ENCODE measurements around the gene SLC38A10.

The SLC38A10 gene

GRCh38 chr17:81307636-81308560 lies 12.8 kb upstream of the SLC38A10 start:
- no peak for DNase-seq
- H3K27me3 ChIP-seq (ENCODE audit: control insufficient read depth in 1 of 2, insufficient read depth in 1 of 2, low read length in 2 of 2), result peaks cover 4 to 12% of the 10 kb centered on the region in 2 experiments
- H3K4ac ChIP-seq (ENCODE audit: low read depth in 1 of 2, low read length in 2 of 2), result no peak overlapping the region
- no peak overlapping the region for H3K4me3 ChIP-seq (ENCODE audit: insufficient read depth in 1 of 2, low read depth in 1 of 2, low read length in 2 of 2)
- no peak overlapping the region for H2AK5ac ChIP-seq (ENCODE audit: low read length, severe bottlenecking)
- H3K36me3 ChIP-seq (ENCODE audit: control insufficient read depth in 1 of 2, insufficient read depth in 2 of 2, low read depth in 1 of 2, low read length in 2 of 2), result no peaks in the 10 kb centered on the region
- 90% methylated on average over 17 of the region's 19 CpGs for WGBS
- no peak overlapping the region for H2BK5ac ChIP-seq (ENCODE audit: low read depth, low read length, poor library complexity, severe bottlenecking)
- H3K4me1 ChIP-seq (ENCODE audit: control insufficient read depth, insufficient read depth, low read depth, low read length), result peaks cover 21% of the 10 kb centered on the region
- H3K18ac ChIP-seq (ENCODE audit: low read depth in 1 of 2, low read length in 2 of 2), result no peak overlapping the region
- no peak overlapping the region for H2BK15ac ChIP-seq (ENCODE audit: low read depth, poor library complexity, severe bottlenecking)
- no peak overlapping the region for H3K23ac ChIP-seq (ENCODE audit: low read length in 2 of 2)
- H3K4me2 ChIP-seq (ENCODE audit: low read length, poor library complexity, severe bottlenecking), result no peak overlapping the region
- H2BK12ac ChIP-seq (ENCODE audit: low read length in 2 of 2), result no peak overlapping the region
- H3K14ac ChIP-seq (ENCODE audit: low read length in 2 of 2), result no peak overlapping the region
- no peak overlapping the region for H4K8ac ChIP-seq (ENCODE audit: low read length)
- H4K91ac ChIP-seq (ENCODE audit: low read length), result no peak overlapping the region
- H3K9ac ChIP-seq (ENCODE audit: low read length), result no peak overlapping the region
- no peak overlapping the region for H3K27ac ChIP-seq (ENCODE audit: low read length, poor library complexity, severe bottlenecking)
- no peaks in the 10 kb centered on the region for H3K79me1 ChIP-seq (replicated peaks; ENCODE audit: low read length, poor library complexity, severe bottlenecking)
- no peaks in the 10 kb centered on the region for H3K9me3 ChIP-seq (ENCODE audit: control insufficient read depth, low read length)
- H2BK120ac ChIP-seq (ENCODE audit: low read depth, low read length), result no peak overlapping the region
- H2AFZ ChIP-seq (ENCODE audit: low read depth, low read length), result no peak overlapping the region

GRCh38 chr17:81306898-81307510 lies 11.9 kb upstream of the SLC38A10 start:
- Histone ChIP-seq H3K27me3 (ENCODE audit: control insufficient read depth in 1 of 2, insufficient read depth in 1 of 2, low read length in 2 of 2) (peaks cover 0 to 15% of the 10 kb centered on the region in 2 experiments), H3K79me1 (replicated peaks; ENCODE audit: low read length, poor library complexity, severe bottlenecking) (no peaks in the 10 kb centered on the region), H3K9ac (ENCODE audit: low read length) (no peak overlapping the region), H3K18ac (ENCODE audit: low read depth in 1 of 2, low read length in 2 of 2) (peak overlapping the region in 1 of 2 experiments; percentile 40), H2BK5ac (ENCODE audit: low read depth, low read length, poor library complexity, severe bottlenecking) (no peak overlapping the region), H2BK12ac (ENCODE audit: low read length in 2 of 2) (no peak overlapping the region), H3K23ac (ENCODE audit: low read length in 2 of 2) (no peak overlapping the region), H4K8ac (ENCODE audit: low read length) (no peak overlapping the region), H3K14ac (ENCODE audit: low read length in 2 of 2) (no peak overlapping the region), H2AK5ac (ENCODE audit: low read length, severe bottlenecking) (no peak overlapping the region), H3K27ac (ENCODE audit: low read length, poor library complexity, severe bottlenecking) (no peak overlapping the region), H3K9me3 (ENCODE audit: control insufficient read depth, low read length) (no peaks in the 10 kb centered on the region), H2AFZ (ENCODE audit: low read depth, low read length) (no peak overlapping the region), H3K4me2 (ENCODE audit: low read length, poor library complexity, severe bottlenecking) (no peak overlapping the region), H3K4me1 (ENCODE audit: control insufficient read depth, insufficient read depth, low read depth, low read length) (peaks cover 15% of the 10 kb centered on the region), H2BK15ac (ENCODE audit: low read depth, poor library complexity, severe bottlenecking) (no peak overlapping the region), H2BK120ac (ENCODE audit: low read depth, low read length) (no peak overlapping the region), H3K4me3 (ENCODE audit: insufficient read depth in 1 of 2, low read depth in 1 of 2, low read length in 2 of 2) (no peak overlapping the region), H4K91ac (ENCODE audit: low read length) (no peak overlapping the region), H3K4ac (ENCODE audit: low read depth in 1 of 2, low read length in 2 of 2) (no peak overlapping the region), H3K36me3 (ENCODE audit: control insufficient read depth in 1 of 2, insufficient read depth in 2 of 2, low read depth in 1 of 2, low read length in 2 of 2) (no peaks in the 10 kb centered on the region)
- 91% methylated on average over 16 of the region's 17 CpGs for WGBS
- DNase-seq, result no peak

- H3K4me3 ChIP-seq (ENCODE audit: insufficient read depth in 1 of 2, low read depth in 1 of 2, low read length in 2 of 2), result no peak overlapping the region
- no peaks in the 10 kb centered on the region for H3K9me3 ChIP-seq (ENCODE audit: control insufficient read depth, low read length)
- peaks cover 15% of the 10 kb centered on the region for H3K4me1 ChIP-seq (ENCODE audit: control insufficient read depth, insufficient read depth, low read depth, low read length)
- H2BK5ac ChIP-seq (ENCODE audit: low read depth, low read length, poor library complexity, severe bottlenecking), result no peak overlapping the region
- no peak overlapping the region for H3K23ac ChIP-seq (ENCODE audit: low read length in 2 of 2)
- H3K36me3 ChIP-seq (ENCODE audit: control insufficient read depth in 1 of 2, insufficient read depth in 2 of 2, low read depth in 1 of 2, low read length in 2 of 2), result no peaks in the 10 kb centered on the region
- DNase-seq, result no peak
- H3K79me1 ChIP-seq (replicated peaks; ENCODE audit: low read length, poor library complexity, severe bottlenecking), result no peaks in the 10 kb centered on the region
- H2AK5ac ChIP-seq (ENCODE audit: low read length, severe bottlenecking), result no peak overlapping the region
- peak overlapping the region in 1 of 2 experiments; percentile 40 for H3K18ac ChIP-seq (ENCODE audit: low read depth in 1 of 2, low read length in 2 of 2)
- H2BK120ac ChIP-seq (ENCODE audit: low read depth, low read length), result no peak overlapping the region
- H4K8ac ChIP-seq (ENCODE audit: low read length), result no peak overlapping the region
- peak overlapping the region; percentile 9 for H4K91ac ChIP-seq (ENCODE audit: low read length)
- H2BK15ac ChIP-seq (ENCODE audit: low read depth, poor library complexity, severe bottlenecking), result no peak overlapping the region
- no peak overlapping the region for H3K4me2 ChIP-seq (ENCODE audit: low read length, poor library complexity, severe bottlenecking)
- no peak overlapping the region for H3K4ac ChIP-seq (ENCODE audit: low read depth in 1 of 2, low read length in 2 of 2)
- no peak overlapping the region for H3K14ac ChIP-seq (ENCODE audit: low read length in 2 of 2)
- 88% methylated on average over 7 of the region's 7 CpGs for WGBS
- no peak overlapping the region for H3K27ac ChIP-seq (ENCODE audit: low read length, poor library complexity, severe bottlenecking)
- no peak overlapping the region for H3K9ac ChIP-seq (ENCODE audit: low read length)
- no peak overlapping the region for H2AFZ ChIP-seq (ENCODE audit: low read depth, low read length)
- peaks cover 0 to 16% of the 10 kb centered on the region in 2 experiments for H3K27me3 ChIP-seq (ENCODE audit: control insufficient read depth in 1 of 2, insufficient read depth in 1 of 2, low read length in 2 of 2)
- H2BK12ac ChIP-seq (ENCODE audit: low read length in 2 of 2), result no peak overlapping the region
These were observed 11.4 kb upstream of the SLC38A10 start for GRCh38 chr17:81306491-81306890.

GRCh38 chr17:81305051-81305630 lies 10.0 kb upstream of the SLC38A10 start:
- Histone ChIP-seq H3K9me3 (ENCODE audit: control insufficient read depth, low read length) (no peaks in the 10 kb centered on the region), H4K8ac (ENCODE audit: low read length) (no peak overlapping the region), H2BK120ac (ENCODE audit: low read depth, low read length) (no peak overlapping the region), H3K36me3 (ENCODE audit: control insufficient read depth in 1 of 2, insufficient read depth in 2 of 2, low read depth in 1 of 2, low read length in 2 of 2) (no peaks in the 10 kb centered on the region), H2AFZ (ENCODE audit: low read depth, low read length) (no peak overlapping the region), H3K79me1 (replicated peaks; ENCODE audit: low read length, poor library complexity, severe bottlenecking) (no peaks in the 10 kb centered on the region), H3K4me1 (ENCODE audit: control insufficient read depth, insufficient read depth, low read depth, low read length) (peaks cover 14% of the 10 kb centered on the region), H3K23ac (ENCODE audit: low read length in 2 of 2) (no peak overlapping the region), H3K4ac (ENCODE audit: low read depth in 1 of 2, low read length in 2 of 2) (no peak overlapping the region), H3K4me3 (ENCODE audit: insufficient read depth in 1 of 2, low read depth in 1 of 2, low read length in 2 of 2) (no peak overlapping the region), H2AK5ac (ENCODE audit: low read length, severe bottlenecking) (no peak overlapping the region), H3K4me2 (ENCODE audit: low read length, poor library complexity, severe bottlenecking) (no peak overlapping the region), H3K9ac (ENCODE audit: low read length) (no peak overlapping the region), H2BK5ac (ENCODE audit: low read depth, low read length, poor library complexity, severe bottlenecking) (no peak overlapping the region), H3K27ac (ENCODE audit: low read length, poor library complexity, severe bottlenecking) (no peak overlapping the region), H3K18ac (ENCODE audit: low read depth in 1 of 2, low read length in 2 of 2) (no peak overlapping the region), H3K27me3 (ENCODE audit: control insufficient read depth in 1 of 2, insufficient read depth in 1 of 2, low read length in 2 of 2) (peaks cover 0 to 25% of the 10 kb centered on the region in 2 experiments), H2BK15ac (ENCODE audit: low read depth, poor library complexity, severe bottlenecking) (no peak overlapping the region), H2BK12ac (ENCODE audit: low read length in 2 of 2) (no peak overlapping the region), H4K91ac (ENCODE audit: low read length) (no peak overlapping the region), H3K14ac (ENCODE audit: low read length in 2 of 2) (no peak overlapping the region)
- 83% methylated on average over 13 of the region's 13 CpGs for WGBS
- no peak for DNase-seq
